Stimulated activated CD4-positive, alpha-beta T cell treated with anti-CD3 and anti-CD28 coated beads, Interleukin-1b, Interleukin-23, amount 100 ng/mL, for 24 hours (primary cell): ENCODE data around the gene ATP8B4.
"Not testable (repeated sequence)": the region's sequence is repeated elsewhere in the genome, so short reads cannot be mapped to it uniquely, and the experiment has no call there.

ENCODE experiments used
- DNase-seq, 4 experiments: peaks; one replicate each; pipeline ENCODE4 v3.0.0-alpha.2; 2020; ENCODE audit warnings: low read depth in 4 of 4, low spot score in 1 of 4

ATP8B4 gene

DNA sequence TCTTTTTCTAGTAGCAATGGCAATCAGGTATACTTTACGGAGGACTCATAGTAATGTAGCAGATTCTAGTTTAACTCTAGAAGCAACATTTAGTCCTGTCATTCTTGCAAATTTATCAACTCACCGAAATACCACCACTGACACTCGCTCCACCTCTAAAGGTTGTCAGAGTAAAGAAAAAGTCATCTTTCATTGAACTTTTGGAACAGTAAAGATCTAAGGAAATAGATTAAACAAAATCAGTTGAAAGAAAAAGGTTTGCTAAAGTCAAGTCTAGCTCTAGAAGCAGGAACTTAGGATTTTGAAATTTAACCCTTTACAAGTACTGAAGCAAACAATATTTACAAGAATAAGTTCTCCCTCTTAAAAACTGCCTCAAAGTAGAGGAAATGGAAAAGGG lies 8.7 kb downstream of the ATP8B4 start:
- no peak for DNase-seq

DNA sequence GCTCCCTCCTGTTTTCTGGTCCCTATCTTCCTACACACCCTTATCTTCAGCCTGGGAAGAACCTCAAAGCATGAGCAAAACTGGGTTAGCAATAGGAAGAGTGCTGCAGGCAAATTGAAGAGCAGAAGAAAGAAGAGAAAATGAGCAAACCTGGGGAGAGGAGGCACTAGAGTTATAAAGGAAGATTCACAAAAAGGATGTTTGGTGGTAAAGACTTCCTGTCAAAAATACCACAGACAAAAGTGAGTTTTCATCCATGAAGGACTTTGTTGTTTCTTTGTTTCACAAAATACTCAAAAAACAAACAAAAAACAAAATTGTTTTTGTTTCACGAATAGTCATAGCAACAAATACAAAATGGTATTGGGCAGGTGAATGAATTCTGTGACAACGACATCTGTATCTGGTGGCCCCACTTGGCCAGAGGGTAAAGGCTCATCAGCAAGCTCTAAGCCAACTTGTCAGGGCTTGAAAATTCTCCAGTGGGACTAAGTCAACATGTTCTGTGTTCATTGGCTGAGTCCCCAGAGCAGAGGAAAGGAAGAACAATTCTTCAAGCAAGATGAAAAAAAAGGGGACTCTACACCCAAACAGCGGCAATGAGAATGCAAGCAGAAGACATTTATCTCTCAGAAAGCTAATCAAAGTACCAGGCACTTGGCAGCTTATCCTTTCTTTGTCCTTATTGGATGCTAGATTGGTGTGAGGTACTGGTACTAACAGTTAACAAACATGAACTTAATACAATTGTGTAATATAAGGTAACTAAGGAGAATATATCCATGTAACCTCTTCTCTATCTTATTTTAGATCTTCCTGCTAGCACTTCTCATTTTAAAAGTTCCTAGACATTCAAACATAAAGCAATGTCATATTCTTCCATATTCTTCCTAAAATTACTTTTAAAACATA lies 9.7 kb downstream of the ATP8B4 start:
- DNase-seq, result no peak

DNA sequence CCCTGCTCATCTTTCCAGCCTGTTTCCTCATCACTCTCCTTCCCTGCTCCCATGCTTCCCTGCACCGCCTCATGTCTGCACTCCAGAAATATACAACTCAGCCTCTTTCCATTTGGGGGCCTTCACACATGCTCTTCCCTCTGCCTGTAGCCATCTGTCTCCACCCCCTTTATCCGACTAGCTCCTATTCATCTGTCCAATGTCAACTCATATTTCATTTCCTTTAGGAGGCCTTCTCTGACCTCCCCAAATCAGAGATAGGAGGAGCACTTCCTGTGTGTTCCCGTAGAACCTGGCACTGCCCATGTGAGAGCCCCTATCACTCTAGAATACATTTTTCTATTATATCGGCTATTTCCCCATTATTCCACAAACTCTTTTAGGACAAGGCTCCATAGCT lies 10.6 kb downstream of the ATP8B4 start:
- DNase-seq, result no peak

DNA sequence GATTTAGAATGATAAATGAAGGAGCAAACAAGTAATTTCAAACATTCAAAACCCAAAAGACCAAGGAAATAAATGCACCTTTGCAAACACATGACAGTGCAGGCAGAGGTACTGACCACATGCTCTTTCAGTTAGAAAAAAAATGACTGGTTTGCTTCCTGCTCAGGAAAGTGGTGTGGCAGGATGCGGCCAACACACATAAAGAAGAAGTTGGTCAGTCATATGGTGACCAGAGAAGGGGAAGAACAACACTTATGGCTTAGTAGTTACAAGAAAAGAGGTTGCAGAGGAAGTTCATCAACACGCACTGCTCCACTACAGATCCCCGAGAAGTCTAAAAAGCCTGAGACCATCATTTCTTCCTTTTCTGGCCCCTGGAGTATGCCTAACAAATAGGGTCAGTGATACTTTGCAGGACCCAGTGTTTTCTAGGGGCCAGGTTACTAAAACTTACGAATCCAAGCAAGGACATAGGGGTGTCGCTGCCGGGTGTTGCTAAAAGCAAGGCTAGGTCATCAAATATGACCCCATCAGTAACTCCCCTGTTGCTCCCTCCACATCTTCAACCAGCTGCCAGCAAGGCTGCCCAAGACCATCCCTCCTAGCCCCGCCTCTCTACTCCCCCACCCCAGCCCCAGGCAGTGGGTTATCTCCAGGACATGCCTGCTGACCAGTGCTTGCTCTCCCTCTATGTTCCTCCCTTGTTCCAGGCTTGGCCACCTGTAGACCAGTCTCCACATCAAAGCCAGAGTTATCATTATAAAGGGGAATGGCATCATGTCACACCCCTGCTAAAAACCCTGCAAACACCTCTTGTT lies 11.2 kb downstream of the ATP8B4 start:
- no peak for DNase-seq

DNA sequence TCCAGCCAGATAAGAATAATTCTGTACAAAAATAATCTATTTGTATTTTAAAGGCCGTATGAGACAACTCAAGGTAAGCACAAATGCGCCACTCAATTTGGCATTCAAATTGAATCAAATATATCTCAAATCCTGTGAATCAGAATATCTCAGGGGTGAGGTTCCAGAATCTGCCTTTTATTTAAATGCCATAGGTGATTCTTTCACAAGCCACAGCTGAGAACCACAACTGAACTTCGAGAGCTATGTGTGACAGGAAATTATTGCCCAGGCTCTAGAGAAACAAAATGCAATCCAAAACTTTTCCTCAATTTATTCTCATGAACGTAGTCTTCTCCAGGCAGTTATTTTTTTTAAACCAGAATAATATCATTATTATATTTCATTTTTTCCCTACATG lies 11.9 kb downstream of the ATP8B4 start:
- DNase-seq, result no peak

DNA sequence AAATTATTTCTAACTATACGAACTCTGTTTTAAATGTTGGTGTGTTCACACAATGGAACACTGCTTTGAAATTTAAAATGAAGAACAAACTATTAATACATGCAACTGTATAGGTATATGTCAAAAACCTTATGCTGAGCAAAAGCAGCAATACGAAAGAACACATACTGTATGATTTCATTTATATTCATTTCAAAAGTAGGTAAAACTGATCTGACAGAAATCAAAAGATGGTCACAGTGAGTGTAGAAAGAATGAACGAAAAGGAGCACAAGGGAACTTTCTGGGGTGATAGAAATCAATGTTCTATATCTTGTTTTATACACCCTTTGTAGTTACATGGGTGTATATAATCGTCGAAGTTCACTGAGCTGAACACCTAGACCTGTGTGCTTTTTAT lies 12.6 kb downstream of the ATP8B4 start:
- no peak for DNase-seq

DNA sequence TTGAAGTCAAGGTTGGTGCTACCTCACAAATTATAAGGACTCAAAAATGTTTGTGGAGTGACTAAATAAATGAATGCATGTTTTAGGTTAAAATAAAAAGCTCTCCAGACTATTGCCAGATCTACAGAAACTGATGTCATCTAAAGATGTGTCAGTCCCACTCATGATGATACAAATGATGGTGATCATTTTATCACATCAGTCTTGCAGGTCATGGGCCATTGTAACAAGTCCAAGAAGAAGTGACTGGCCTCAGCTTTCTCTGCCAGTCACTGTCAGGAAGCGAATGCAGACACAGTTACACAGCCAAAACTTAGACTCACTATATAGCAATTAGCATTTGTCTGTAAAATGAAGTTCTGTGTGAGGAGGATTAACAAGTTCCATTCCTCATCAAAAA lies 18.5 kb downstream of the ATP8B4 start:
- DNase-seq, result no peak

DNA sequence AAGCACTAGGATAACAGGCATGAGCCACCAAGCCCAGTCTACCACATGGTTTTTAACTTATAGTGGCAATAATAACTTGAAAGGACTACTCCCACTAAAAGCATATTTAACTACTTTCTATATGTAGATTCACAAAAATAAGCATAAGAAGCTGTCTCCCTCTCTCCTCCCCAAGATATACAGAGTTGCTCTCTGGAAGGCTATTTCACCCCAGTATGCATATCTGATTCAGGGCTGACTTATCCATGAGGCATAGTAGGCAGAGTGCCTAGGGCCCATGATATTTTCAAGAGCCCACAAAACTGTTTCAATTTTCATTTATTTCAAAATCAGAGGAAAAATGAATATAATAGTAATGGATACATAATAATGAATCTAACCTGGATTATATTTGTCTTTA lies 20.5 kb downstream of the ATP8B4 start:
- no peak for DNase-seq

DNA sequence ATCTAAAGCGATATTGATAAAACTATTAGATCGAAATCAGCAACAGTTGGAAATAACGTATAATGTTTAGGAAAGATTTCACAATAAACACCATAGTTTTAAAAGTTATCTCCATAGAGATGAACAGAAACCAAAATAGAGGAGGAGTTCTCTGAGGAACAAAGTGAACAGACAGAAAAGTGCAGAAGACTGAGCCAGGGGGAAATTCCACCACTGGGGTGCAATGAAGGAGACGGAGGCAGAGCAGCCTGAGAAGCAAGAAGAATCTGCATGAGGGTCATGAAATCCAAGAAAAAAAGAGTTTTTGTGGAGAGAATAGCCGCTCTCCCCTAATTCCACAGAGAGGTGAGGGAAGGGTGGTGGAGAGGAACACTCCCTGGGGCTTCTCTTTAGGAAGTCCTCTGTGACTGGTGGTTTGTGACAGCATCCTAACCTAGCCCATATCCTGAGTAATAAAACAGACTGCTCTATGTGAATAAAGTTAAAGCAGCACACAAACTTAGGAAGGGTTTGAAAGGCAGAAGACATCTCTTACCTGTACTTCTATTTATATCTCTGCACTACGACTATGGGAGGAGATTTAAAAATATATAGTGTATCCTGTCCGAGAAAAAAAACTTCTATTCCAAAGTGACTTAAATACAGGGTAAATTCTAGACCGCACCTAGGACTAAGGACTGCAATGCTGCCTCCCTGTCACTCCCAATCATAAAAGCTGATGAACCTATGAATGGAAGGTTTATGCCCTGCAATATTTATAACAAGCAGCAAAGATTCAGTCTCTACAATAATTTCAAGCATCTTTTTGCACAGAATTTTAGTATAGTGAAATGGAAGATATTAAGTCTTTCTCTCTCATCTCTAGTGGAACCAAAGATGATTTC lies 22.9 kb downstream of the ATP8B4 start:
- no peak for DNase-seq

DNA sequence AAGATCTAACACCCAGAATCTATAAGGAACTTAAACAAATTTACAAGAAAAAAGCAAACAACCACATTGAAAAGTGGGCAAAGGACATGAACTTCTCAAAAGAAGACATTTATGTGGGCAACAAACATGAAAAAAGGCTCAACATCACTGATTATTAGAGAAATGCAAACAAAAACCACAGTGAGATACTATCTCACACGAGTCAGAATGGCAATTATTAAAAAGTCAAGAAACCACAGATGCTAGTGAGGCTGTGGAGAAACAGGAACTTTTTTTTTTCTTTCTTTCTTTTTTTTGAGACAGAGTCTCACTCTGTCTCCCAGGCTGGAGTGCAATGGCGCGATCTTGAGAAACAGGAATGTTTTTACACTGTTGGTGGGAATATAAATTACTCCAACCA lies 29.6 kb downstream of the ATP8B4 start:
- DNase-seq, result not testable (repeated sequence)

DNA sequence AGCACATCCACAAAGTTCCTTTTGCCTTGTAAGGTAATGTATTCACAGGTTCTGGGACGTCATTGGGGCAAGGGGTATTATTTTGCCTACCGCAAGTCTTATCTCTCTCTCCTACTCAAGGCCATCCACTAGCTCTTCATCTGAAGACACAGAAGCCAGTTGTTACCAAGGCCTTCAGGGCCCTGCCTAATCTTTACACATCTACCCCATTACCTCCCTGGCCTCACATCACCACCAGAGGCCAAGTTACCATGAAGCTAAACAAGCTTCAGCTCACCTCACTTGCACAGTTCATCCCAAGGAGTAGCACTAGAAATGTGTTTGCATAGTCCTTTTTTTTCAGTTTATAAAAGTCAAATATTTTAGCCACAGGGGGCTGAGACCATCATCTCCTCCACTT lies 34.1 kb downstream of the ATP8B4 start:
- DNase-seq, result no peak

DNA sequence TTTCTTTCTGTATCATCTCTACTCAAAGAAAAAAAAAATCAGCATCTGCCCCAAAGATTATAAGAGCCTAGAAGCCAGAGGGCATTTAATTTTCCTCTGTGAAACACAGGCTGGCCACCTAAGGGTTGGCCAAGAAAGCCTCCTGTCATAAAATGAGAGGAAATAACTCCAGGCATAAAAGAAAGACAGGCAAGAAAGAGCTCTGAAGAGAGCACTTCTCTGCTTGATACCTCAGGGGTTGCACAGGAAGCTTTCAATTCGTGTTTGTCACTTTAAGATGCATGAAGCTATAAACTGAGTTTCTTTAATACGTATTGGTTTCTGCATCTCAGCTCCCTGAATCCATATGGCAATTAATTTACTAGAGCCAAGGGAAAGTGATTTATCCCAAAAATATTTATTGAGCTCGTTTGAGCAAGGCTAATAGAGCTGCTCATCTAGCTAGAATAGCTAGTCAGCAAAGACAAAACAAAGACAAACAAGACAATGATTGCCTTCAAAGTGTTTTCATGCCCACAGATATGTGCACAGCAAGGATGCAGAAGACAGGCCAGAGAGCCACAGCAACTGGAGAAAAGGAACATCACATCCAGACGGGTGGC lies 35.5 kb downstream of the ATP8B4 start:
- DNase-seq, result no peak

DNA sequence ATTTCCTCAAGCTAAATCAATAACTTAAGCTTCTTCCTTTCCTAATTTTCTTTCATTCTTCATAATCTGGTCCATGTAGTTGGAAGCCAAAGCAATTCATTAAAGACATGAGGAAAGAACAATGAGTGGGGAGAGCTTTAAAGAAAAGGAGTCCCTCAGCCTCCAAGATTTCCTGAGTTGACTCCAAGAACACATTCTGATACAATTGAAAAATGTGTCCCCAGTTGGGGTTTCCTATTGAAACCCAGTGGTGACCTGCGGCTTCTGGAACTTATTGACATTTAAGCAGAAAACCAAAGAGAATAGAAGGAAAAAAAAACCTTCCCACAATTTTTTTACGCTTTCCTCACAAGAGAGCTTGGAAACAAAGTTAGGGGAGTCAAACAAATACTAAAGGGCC lies 37.0 kb downstream of the ATP8B4 start:
- no peak for DNase-seq

DNA sequence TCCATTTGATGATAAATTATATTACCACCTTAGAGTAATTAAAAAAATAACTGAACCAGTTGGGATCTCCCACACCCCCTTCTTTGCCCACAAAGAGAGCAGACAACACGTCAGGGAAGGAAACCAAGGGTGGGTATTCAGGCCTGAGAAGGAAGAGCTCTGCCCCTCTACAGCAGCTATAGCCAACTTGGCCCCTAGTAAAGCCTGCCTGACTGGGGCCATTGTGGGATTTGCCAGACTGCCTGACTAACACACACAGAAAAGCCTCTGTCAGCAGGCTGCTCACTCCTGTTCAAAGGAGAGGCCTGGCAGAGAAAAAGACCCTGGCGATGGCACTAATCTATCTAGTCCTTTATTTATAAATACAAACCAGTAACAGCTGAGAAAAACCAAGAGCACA lies 41.4 kb downstream of the ATP8B4 start:
- no peak for DNase-seq

DNA sequence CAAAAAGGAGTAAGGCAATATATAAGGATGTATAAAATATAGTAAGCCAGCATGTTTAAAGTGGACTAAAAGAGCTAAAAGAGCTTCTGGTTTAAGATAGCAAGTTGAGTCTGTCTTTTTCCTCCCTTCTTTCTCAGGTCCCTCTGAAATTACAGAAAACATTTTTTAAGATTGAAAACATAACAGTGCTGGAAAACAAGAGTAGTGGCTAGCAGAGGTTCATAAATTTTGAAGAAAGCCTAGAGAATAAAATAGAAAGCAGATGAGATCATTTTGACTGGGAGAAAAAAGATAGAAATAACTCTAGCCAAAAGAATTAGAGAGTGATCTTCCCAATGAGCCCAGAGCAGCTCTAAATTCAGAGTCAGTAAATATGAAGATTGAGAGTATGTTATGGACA lies 41.9 kb downstream of the ATP8B4 start:
- DNase-seq, result no peak

DNA sequence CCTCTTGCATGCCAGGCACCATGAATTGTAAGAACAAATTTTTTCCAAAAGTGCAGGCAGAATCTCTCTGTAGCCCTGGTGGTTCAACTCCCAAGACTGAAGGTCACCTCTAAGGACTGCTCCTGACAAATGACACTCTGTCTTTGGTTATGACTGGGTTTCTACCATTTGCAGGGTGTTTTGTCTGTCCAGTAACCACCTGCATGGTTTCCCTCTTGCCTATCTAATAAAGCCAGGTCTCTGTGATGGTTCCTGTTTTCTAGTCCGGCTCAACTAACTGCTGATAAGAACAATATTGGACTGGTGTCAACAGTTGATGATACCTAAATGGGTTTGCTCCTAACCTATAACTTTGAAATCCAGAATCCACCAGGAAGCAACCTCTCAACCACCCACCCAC lies 43.7 kb downstream of the ATP8B4 start:
- DNase-seq, result no peak

DNA sequence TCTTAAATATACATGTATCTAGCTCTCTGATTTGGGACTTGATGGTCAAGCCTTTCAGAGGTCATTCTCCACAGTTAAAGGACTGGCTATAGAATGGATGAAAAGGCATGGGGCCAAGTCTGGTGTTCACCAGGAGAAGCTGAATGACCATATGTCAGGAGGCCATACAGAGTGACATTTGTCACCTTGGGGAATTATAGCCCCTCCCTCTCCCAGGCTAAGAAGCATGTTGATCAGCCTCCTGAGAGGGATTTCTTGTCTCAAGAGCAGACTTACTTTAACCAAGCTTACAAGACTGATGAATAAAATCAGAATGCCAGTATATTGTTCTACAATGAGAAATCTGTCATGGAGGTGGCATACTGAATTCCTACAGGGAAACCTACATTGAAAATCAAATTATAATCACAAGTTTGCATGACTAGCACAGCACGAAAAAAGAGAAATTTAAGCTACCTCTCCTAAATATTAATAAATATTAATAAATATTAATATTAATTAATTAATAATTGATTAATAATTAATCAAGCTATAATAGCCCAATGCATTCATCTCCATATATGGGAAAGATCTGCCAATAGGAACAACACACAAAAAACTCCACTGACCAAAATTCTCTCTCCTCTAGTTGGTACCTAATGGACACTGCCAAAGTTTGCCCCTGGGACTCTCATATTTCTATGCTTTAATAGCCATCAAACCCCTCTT lies 47.3 kb downstream of the ATP8B4 start:
- DNase-seq, result no peak

DNA sequence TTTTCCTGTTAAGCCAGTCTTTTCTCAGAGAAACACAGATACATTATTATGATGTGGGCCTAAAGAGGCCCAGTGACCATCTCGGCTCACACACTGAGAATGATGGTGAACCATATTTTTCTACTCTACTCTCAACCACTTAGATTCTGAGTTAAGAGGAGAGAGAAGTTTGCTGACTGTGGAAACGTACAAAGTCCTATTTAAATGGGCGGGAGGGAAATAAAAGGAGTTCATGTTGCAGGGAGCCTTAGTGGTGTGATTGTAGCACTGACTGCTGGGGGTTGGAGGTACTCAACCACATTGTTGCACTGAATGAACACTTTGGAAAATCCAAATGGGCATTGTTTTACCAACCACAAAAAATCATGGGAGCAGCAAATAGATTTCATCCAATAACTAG lies 51.0 kb downstream of the ATP8B4 start:
- no peak for DNase-seq

DNA sequence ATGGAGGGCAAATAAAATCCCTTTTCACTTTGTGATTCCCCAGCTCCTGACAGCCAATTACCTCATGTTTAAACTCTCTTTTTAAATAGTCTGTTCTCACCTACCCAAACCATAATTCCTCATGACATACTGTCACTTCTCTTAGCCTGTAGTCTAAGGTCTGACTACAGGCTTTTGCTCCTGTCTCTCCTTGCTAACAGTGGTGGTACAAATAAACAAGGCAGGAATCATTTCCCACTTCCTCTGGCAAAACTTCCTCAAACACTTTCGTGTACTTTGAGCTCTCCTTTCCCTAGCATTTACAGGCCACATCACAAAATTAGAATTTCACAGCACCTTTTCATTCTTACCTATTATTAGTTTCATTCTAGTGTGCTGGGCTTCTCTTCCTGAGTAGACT lies 51.8 kb downstream of the ATP8B4 start:
- no peak for DNase-seq

DNA sequence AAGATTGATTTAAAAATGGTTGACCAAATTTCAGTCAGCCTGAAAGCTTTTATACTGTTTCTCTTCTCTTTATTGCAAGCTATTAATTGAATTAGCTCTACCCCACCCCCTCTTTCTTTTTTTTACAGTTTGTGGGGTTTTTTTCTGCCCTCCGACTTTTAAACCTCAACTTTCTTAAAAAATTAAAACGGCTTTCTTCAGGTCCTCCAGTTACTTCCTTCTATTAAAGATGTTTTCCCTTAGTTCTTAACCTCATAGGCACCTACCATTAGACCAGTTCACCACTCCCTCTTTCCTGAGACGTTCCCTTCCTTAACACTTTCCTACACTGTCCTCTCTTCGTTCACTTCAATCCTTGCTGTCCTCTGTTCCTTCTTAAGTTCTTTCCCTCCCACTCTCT lies 52.4 kb downstream of the ATP8B4 start:
- DNase-seq, result no peak
